GM18498 (cell line): Measurements from ENCODE around the gene FURIN.
"Not testable (repeated sequence)": the region's sequence is repeated elsewhere in the genome, so short reads cannot be mapped to it uniquely, and the experiment has no call there.

Source experiments
- ATAC-seq: cut with Tn5 transposase; IDR thresholded peaks from one replicate; pipeline ENCODE4 v1.9.1; 2021; ENCODE audit warnings: mild to moderate bottlenecking, moderate library complexity; ENCODE audit not compliant: unreplicated experiment

Gene FURIN

GRCh38 chr15:90868261-90868689 is at the start of gene FURIN:
Gene FURIN, plus strand, starts transcription at chr15:90868588. Its CDS starts 7,153 bp downstream, at chr15:90875741.
- no peak for ATAC-seq

- no peak for ATAC-seq
These were observed 49.0 kb upstream of the FURIN start for GRCh38 chr15:90819390-90819789.

- ATAC-seq: no peak
These were observed 48.5 kb upstream of the FURIN start for GRCh38 chr15:90819850-90820249.

GRCh38 chr15:90820481-90820880 is 47.9 kb upstream of the FURIN start:
- ATAC-seq: no peak

GRCh38 chr15:90822204-90822955 is 46.0 kb upstream of the FURIN start:
- no peak for ATAC-seq

- no peak for ATAC-seq
These were observed 44.9 kb upstream of the FURIN start for GRCh38 chr15:90823455-90823974.

- not testable (repeated sequence) for ATAC-seq
These were observed 43.1 kb upstream of the FURIN start for GRCh38 chr15:90825115-90825899.

- not testable (repeated sequence) for ATAC-seq
These were observed 42.0 kb upstream of the FURIN start for GRCh38 chr15:90826206-90826885.

GRCh38 chr15:90826886-90827435 is 41.4 kb upstream of the FURIN start:
- no peak for ATAC-seq

- no peak for ATAC-seq
These were observed 40.3 kb upstream of the FURIN start for GRCh38 chr15:90828111-90828510.

- no peak for ATAC-seq
These were observed 39.3 kb upstream of the FURIN start for GRCh38 chr15:90829126-90829525.

- no peak for ATAC-seq
These were observed 38.4 kb upstream of the FURIN start for GRCh38 chr15:90829942-90830440.

- ATAC-seq: no peak
These were observed 33.8 kb upstream of the FURIN start for GRCh38 chr15:90834626-90835025.

- ATAC-seq: no peak
These were observed 32.0 kb upstream of the FURIN start for GRCh38 chr15:90836296-90836871.

- no peak for ATAC-seq
These were observed 31.3 kb upstream of the FURIN start for GRCh38 chr15:90837094-90837493.

GRCh38 chr15:90838139-90838538 is 30.2 kb upstream of the FURIN start:
- no peak for ATAC-seq

- ATAC-seq: no peak
These were observed 29.8 kb upstream of the FURIN start for GRCh38 chr15:90838544-90838943.

GRCh38 chr15:90839187-90840071 is 29.0 kb upstream of the FURIN start:
- ATAC-seq: peak; percentile 89

- ATAC-seq: no peak
These were observed 28.1 kb upstream of the FURIN start for GRCh38 chr15:90840157-90840855.
